Smooth muscle cell of the brain vasculature (primary cell): ENCODE results near the gene SPTBN1.

Experiments used
- DNase-seq: peaks from one replicate; pipeline ENCODE4 v3.0.0-alpha.2; 2012; ENCODE audit warnings: low read depth, low spot score

The SPTBN1 gene

DNA sequence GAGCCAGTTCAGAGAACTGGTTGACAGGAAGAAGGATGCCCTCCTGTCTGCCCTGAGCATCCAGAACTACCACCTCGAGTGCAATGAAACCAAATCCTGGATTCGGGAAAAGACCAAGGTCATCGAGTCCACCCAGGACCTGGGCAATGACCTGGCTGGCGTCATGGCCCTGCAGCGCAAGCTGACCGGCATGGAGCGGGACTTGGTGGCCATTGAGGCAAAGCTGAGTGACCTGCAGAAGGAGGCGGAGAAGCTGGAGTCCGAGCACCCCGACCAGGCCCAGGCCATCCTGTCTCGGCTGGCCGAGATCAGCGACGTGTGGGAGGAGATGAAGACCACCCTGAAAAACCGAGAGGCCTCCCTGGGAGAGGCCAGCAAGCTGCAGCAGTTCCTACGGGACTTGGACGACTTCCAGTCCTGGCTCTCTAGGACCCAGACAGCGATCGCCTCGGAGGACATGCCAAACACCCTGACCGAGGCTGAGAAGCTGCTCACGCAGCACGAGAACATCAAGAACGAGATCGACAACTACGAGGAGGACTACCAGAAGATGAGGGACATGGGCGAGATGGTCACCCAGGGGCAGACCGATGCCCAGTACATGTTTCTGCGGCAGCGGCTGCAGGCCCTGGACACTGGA lies 174.9 kb downstream of the SPTBN1 start:
- no peak for DNase-seq

DNA sequence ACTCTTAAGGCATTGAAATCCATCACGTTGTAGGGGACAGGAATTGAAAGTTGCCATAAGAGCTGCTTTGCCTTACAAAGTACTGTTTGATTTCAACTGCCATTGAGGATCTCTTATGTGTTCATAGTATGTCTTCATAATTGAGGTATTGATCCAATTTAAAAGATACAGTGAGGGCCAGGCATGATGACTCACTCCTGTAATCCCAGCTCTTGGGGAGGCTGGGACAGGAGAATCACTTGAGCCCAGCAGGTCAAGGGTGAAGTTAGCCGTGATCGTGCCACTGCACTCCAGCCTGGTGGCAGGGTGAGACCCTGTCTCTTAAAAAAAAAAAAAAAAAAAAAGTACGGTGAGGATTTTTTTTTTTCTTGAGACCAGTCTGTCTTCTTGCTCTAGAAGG lies 175.6 kb downstream of the SPTBN1 start:
- no peak for DNase-seq

DNA sequence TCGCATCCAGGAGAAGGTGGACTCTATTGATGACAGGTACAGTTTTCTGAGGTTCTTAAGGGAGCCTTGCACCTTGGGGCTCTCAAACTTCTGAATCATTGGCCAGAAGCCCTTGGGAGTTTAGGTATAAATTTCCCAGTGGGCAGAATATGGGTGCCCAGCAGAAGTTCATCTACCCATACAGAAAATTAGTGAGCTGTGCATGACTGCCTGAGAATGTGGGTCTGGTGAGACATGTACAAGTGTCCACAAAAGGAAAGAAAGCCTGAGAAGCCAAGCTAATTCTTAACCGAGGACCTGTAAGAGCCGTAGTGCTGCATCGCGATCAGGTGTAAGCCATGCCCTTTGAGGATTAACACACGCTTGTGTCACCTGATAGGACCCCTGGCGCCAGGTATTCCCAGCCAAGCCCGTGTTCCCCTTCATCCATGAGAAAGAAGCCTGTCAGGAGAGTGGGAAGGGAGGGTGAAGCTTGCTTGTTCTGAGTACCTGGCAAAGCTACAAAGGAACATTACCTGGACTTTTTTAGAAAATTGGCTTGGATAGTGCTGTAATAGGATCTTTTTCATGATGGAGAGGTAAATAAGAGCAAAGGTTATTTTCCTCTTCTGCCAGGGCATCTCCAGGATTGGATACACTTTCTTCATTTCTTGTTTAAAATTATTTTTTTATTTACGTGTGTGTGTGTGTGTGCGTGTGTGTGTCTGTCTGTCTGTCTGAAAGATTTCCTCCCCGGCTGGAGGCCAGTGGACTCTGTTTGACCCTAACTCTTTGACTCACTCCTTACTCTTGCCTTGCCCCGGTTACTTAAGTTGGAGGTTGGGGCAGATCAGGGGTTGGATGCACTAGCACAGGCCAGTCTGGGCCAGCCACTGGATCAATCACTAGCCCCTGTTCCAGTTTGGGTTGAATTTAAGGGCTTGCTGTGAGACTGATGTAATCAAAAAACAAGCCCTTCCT lies 176.9 kb downstream of the SPTBN1 start:
- no peak for DNase-seq

DNA sequence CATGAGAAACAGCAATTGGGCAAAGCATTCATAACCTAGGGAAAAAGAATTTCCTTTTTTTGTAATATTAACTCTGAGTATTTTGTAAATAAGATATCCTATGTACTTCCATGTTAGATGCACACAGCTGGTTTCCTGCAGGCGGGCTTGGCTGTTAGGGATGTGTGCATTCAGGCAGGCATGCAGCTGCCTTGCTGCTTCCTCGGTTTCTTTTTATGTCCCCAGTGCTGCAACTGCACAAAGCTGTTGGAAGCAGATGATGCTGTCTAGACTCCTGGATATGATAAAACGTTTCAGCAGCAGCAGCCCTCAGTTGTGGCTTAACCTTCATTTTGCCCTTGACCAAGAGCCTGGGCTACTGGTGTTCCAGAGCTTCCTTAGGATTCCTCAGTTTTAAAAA lies 177.9 kb downstream of the SPTBN1 start:
- no peak for DNase-seq

DNA sequence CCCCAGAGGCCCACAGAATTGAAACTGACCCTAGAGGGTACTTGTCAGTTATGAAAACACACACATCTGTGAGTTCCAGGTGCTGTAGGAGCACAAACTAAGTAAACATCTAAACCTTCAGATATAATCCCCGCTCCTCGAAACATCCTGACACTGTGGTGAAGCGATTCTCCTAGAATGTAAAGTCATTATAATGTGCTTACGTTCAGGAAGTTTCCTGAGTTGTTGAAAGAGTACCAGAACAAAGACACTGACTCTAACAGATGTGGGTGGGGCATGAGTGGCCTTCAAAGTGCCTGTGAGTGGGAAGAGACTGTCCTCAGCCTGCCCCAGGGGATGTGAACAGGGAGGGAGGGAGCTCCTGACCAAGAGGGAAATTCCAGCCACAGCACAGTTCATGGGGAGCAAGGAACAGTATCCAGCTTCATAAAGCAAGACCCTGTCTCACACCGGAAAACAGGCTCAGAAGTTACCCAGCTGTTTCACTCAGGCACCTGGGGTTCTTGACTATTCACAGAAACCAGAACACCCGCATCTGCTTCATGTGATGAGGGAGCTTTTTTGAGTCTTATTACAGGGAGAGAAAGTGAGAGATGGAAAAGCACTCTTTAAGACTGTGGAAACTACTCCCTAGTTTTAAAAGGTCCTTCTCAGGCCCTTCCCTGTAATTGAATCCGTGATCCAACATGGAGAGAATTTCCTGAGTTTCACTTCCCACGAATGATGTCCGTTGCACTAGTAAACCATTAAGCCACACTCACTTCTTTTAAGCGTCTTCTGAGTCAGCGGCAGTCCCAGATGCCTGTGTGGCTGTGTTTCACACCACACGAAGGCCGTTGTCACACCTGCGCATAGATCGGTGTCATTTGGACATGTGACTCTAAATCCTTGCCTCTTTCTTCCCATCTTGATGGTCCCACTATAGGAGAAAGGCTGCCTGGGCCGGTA lies 178.7 kb downstream of the SPTBN1 start:
- no peak for DNase-seq

DNA sequence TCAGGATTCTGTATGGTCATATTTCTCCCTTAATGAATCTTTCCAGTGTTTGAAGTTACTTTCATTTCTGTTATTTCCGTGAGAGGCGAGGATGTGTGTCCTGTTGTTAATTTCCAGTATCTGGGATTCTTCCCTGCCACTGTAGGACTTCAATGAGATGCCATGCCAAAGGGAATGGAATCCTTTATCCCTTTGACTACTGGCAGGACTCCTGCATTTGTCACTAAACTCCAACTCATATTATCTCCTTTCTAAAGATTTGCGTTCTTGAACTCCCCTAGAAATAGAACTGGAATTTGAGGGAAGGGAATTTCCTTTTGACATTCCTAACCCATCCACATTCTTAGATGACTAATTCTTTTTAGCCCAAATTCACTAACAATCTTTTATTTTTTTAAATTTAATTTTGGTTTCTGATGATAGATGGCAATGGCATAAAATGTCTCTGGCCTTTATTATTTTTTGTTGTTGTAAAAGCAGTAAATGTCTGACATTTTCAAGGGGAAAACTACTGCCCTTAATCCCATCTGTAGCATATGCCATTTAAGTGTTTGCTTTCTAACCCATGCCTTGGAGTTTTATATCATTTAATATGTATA lies 179.5 kb downstream of the SPTBN1 start:
- no peak for DNase-seq

DNA sequence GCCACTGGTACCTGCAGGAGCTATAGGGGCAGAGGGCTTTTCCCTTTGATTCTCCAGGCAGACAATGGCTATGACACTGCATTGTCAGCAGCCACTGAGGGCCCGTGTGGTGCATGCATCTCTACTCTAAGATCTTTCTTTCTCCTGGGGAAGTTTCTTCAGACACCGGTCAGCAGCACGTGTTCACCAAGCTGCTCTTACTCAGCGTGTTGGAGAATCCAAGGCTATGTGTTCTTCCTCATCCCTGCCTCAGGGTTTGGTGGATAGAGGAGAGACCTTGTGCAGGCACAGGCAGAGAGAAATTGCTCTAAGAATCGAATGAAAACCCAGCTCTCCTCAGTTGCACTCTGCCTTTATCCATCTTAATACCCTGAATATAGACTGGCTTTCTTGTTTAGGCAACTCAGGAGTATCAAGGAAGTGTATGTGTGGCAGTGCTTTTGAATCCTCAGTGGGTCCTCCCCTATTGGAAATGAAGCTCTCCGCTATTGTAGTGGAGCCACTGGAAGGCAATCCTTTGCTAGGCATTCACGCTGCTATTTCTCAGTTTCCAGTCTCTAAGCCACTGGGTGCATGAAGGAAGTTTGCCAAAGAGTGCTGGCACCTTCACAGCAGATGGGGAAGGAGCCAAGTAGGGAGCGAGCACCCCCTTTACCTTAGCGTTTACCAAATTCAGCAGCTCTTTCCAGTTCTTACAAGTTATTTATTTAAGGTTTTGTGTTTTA lies 180.4 kb downstream of the SPTBN1 start:
- no peak for DNase-seq

DNA sequence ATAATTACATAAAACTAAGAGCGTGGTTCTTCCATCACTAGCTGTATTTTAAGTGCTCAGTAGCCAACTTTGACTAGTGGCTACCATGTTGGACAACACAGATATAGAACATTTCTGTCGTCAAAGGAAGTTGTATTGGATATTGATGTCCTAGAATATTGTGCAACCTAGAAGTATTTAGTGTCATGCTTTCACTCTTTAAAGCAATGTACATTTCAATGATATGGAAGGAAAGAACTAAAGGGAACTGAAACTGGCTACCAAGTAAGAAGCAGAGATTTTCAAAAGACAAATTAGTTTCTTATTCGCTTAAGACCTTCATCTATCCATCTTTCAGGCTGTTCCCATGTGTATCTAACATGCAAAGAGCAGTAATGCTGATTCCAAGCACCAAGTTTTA lies 182.0 kb downstream of the SPTBN1 start:
- DNase-seq: no peak

DNA sequence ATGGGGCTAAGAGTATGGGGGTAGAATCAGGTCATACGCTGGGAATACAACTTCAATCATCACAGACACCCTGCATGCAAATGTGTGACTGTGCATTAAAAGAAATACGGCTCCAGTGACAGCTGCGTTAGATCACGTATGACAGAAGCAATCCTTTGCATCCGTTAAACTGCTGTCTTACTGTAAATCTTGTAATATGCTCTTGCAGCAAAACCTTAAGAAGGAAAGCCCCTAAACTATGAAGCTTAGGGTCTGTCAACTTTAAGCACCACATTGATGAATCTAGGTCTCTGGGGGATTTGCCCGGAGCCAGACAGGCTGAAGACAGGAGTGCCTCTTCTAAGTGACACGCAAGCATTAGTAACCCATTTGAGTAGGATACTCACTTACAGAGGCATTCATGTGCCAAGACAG lies 182.7 kb downstream of the SPTBN1 start:
- no peak for DNase-seq

DNA sequence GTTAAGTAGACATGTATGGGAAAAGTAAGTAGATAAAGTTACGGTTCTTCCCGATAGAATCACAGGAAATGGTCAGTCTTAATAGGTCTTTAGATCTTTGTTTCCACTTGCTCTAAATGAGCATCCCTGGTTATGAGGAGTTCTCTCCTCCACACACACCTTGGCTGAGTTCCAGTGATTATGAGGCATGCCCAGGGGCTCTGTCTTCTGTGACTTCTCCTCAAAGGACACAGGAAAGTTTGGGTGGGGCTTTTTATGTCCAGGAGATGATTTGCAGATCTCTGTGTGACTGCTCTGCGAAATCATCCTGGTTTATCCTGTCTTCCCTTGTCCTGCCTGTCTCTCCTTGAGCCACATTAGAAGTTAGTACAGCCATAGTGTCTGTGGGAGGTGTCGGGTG lies 183.5 kb downstream of the SPTBN1 start:
- DNase-seq: no peak

DNA sequence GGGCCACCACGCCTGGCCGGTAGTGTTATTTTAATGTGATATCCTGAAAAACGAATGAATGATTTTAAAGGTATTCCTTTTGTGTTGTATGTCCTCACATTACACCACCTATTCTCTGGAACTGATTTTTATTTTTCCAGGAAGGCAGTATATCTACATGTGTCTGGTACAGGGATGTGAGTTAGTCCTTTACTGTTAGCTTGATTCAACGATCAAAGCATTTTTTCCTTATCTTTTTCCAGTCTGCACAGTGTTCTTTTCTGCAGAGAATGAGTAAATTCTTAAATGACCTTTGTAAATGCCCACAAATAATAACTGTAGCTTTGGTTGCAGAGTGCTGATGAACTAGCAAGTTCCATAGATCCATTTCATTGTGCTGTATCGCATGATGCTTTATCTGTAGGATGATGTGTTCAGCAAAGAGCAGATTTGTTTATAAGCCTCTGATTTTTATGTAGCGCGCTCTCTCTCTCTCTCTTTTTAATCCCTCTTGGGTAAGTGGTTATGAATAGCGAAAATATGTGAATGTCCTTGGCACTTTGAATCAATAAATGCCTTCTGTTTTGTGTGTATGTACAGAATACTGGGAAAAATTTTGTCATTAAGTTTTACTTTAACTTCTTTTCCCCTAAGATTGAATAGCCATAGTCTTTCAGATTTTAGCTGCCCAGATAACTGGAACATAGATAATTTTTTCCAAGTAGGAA lies 184.9 kb downstream of the SPTBN1 start:
- no peak for DNase-seq

DNA sequence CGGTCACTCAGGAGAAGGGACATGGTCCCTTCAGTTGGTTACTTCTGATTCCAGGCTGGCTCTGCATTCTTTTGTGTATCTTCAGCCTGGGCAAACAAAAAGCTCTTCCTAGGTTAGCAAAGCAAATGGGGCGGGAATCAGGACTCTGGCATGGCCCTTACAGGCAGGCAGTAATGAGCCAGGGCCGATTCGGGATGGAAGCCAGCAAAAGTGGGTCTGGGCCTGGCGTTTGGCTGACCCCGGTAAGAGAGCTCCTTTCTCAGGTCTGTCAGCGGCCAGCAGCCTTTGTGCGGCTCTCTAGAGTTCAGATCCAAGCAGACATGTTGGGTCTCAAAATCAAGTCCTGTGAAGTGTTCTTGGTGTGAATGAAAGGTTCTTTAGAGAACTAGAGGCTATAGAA lies 185.9 kb downstream of the SPTBN1 start:
- no peak for DNase-seq

DNA sequence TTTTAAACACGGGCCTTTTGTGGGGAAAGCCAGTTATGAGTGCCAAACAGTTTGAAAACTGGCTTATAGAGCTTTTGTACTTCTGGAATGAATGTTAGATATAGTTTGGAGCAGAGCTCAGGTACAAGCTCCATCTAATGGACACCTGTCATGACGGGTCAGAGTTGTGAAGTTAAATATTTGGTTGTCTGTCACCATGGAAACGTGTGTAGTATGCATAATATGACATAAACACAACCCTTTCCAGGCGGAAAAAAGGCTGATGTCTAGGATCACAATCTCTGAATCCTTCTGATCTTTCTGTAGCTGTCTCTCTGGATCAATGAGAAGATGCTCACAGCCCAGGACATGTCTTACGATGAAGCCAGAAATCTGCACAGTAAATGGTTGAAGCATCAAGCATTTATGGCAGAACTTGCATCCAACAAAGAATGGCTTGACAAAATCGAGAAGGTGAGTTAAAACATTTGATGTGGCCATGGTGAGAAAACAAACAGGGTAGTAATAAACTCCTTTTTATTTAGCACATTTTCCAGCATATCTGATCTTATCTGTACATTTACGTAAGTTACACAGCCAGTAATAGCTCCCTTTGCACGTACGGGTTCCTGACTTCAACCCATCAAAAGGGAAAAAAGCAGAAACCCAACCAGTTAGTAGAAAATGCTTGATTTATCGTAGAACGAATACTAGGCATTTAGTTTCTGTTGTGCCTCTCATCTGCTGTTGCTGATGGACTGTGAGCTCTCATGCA lies 186.7 kb downstream of the SPTBN1 start:
- no peak for DNase-seq

DNA sequence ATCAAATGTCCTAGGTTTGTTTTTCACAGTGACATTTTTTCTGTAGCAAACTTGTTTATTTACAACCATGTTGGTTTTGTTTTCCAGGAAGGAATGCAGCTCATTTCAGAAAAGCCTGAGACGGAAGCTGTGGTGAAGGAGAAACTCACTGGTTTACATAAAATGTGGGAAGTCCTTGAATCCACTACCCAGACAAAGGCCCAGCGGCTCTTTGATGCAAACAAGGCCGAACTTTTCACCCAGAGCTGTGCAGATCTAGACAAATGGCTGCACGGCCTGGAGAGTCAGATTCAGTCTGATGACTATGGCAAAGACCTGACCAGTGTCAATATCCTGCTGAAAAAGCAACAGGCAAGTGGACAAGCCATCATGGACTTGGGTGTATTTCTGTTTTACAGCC lies 188.1 kb downstream of the SPTBN1 start:
- no peak for DNase-seq

DNA sequence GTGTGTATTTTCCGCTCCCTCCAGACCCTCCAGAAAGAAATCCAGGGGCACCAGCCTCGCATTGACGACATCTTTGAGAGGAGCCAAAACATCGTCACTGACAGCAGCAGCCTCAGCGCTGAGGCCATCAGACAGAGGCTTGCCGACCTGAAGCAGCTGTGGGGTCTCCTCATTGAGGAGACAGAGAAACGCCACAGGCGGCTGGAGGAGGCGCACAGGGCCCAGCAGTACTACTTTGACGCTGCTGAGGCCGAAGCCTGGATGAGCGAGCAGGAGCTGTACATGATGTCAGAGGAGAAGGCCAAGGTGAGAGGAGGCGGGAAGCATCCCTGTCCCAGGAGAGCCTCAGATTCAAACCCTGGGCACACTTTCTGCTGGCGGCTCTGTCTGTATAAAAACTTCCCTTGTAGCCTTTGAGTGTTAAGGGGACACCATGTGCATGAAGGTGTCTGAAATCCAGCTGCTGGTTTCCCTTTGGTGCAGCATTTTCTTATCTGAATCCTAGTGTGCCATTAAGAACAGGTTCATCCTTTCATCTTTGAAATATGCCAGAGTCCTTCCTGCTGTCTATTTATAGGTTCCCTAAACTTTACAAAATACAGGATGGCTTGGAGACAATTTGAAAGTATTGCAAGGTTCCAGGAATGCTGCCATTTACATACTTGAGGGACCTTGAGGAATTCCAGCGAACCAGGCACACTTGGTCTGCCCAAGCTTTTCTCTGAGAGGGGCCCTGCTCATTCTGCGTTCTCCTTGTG lies 190.2 kb downstream of the SPTBN1 start:
- no peak for DNase-seq

DNA sequence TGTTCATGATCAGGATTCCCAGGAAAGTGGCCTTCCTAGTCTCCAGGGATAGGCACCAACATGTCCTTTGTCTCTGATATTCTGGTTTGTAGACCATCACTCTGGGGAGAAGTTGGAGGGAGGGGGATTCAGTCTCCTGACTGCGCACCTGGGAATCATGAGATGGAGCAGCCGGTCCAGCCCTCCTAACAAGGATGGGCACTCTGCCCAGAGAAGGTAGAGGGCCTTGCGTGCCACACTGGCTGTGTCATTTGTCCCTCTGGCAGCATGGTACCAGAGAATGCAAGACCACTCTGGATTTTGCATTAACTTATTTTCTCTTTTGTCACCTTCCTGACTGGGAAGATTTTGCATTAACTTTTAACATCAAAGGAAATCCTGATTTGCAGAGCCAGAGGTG lies 192.1 kb downstream of the SPTBN1 start:
- no peak for DNase-seq

DNA sequence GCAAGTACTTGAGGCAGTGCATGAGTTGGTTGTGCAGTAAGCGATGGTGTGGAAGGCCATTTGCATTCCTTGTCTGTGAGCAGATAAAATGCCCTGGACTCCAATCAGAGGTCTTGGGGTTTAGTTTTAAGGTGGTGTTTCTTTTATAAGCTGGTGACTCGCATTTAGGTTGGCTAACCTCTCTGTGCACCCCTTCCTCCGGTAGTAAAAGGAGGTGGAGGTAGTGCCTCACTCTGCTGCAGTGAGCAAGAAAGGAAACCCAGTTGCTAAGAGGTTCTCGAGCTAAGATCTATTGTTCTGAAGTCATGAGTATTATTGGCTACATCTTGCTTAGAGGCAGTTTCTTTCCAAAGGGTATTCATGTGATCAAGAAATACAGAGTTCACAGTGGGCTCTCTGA lies 193.1 kb downstream of the SPTBN1 start:
- DNase-seq: no peak

DNA sequence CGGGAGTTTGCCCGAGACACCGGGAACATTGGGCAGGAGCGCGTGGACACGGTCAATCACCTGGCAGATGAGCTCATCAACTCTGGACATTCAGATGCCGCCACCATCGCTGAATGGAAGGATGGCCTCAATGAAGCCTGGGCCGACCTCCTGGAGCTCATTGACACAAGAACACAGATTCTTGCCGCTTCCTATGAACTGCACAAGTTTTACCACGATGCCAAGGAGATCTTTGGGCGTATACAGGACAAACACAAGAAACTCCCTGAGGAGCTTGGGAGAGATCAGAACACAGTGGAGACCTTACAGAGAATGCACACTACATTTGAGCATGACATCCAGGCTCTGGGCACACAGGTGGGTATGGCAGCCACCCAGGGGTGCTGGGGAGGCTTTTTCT lies 193.5 kb downstream of the SPTBN1 start:
- DNase-seq: no peak

DNA sequence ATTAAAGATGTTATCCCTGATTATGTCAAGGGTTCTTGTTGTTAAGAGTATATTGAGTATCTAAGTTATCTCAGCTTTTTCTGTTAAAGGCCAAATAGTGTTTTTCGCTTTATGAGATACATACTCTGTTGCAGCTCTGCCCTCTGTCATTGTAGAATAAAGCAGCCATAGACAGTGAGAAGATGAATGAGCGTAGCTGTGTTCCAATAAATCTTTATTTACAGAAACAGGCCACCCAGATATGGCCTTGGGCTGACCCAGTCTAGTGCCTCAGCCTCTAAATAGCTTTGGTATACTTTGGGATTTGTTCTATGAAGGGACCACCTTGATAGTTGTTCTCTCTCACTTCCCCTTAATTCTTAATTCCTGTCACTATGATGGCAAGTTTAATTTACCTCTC lies 194.5 kb downstream of the SPTBN1 start:
- no peak for DNase-seq
